ENCODE measurements around the gene SAP130.

The SAP130 gene

GRCh38 chr2:128024816-128025215 lies 3.0 kb downstream of the SAP130 start:
- no peak for DNase-seq

- no peak for DNase-seq
These were observed 10.3 kb downstream of the SAP130 start for GRCh38 chr2:128017561-128017960.

- no peak for DNase-seq
These were observed 11.2 kb downstream of the SAP130 start for GRCh38 chr2:128016620-128017019.

- DNase-seq: no peak
These were observed 15.2 kb downstream of the SAP130 start for GRCh38 chr2:128012698-128013097.

- no peak for DNase-seq
These were observed 19.7 kb downstream of the SAP130 start for GRCh38 chr2:128008074-128008672.

GRCh38 chr2:128004509-128004908 lies 23.4 kb downstream of the SAP130 start:
- DNase-seq: no peak

GRCh38 chr2:128003463-128003862 lies 24.4 kb downstream of the SAP130 start:
- no peak for DNase-seq

- DNase-seq: no peak
These were observed 31.7 kb downstream of the SAP130 start for GRCh38 chr2:127996160-127996559.

GRCh38 chr2:127995725-127996124 lies 32.1 kb downstream of the SAP130 start:
- no peak for DNase-seq

- DNase-seq: no peak
These were observed 34.2 kb downstream of the SAP130 start for GRCh38 chr2:127993659-127994058.

GRCh38 chr2:127991742-127992141 lies 36.1 kb downstream of the SAP130 start:
- DNase-seq: no peak

- DNase-seq: no peak
These were observed 41.2 kb downstream of the SAP130 start for GRCh38 chr2:127986548-127987079.

GRCh38 chr2:127985735-127986134 lies 42.1 kb downstream of the SAP130 start:
- no peak for DNase-seq

GRCh38 chr2:127985026-127985734 lies 42.7 kb downstream of the SAP130 start:
- DNase-seq: no peak

- DNase-seq: no peak
These were observed 43.3 kb downstream of the SAP130 start for GRCh38 chr2:127984551-127984950.

GRCh38 chr2:127969446-127969845 lies 58.4 kb downstream of the SAP130 start:
- no peak for DNase-seq

GRCh38 chr2:127968610-127969339 lies 59.1 kb downstream of the SAP130 start:
- no peak for DNase-seq

- no peak for DNase-seq
These were observed 66.1 kb downstream of the SAP130 start for GRCh38 chr2:127961729-127962128.

GRCh38 chr2:127957240-127957639 lies 70.6 kb downstream of the SAP130 start:
- no peak for DNase-seq

GRCh38 chr2:127954857-127955256 lies 73.0 kb downstream of the SAP130 start:
- DNase-seq: no peak

- DNase-seq: no peak
These were observed 74.0 kb downstream of the SAP130 start for GRCh38 chr2:127953849-127954248.

GRCh38 chr2:127953128-127953718 lies 74.6 kb downstream of the SAP130 start:
- no peak for DNase-seq

- DNase-seq: no peak
These were observed 76.8 kb downstream of the SAP130 start for GRCh38 chr2:127951026-127951425.

All from NCI-H748 treated with DMSO at 0.1 percent for 48 hours (cell line).